Activated T-helper 17 cell treated with anti-CD3 and anti-CD28 coated beads, Interleukin-2, amount 50 U/mL, for 72 hours (primary cell): Measurements from ENCODE around the gene NOXA1. TPM values are rescaled to one million over a fixed set of nuclear protein-coding genes. Genes with fewer than 3 reads are reported as not detected.

Experiments
- ATAC-seq: fragments of 150-1000 bp; cut with Tn5 transposase; replicated peaks from 2 replicates; pipeline ENCODE4 v1.10.0; 2021; ENCODE audit warnings: mild to moderate bottlenecking, moderate library complexity
- H3K27ac Mint-ChIP-seq: one replicate; pipeline ENCODE4 v1.8.0; 2022; ENCODE audit warnings: mixed read lengths
- H3K27me3 Mint-ChIP-seq: one replicate; pipeline ENCODE4 v1.8.0; 2022; ENCODE audit warnings: mixed read lengths
- H3K36me3 Mint-ChIP-seq: one replicate; pipeline ENCODE4 v1.8.0; 2022; ENCODE audit warnings: low read depth, mild to moderate bottlenecking, mixed read lengths
- H3K4me1 Mint-ChIP-seq: one replicate; pipeline ENCODE4 v1.8.0; 2022; ENCODE audit warnings: mixed read lengths
- H3K4me3 Mint-ChIP-seq: one replicate; pipeline ENCODE4 v1.8.0; 2022; ENCODE audit warnings: mild to moderate bottlenecking, mixed read lengths
- H3K9me3 Mint-ChIP-seq: one replicate; pipeline ENCODE4 v1.8.0; 2022; ENCODE audit warnings: mixed read lengths
- total RNA-seq, 2 donors: library from RNA; stranded (reverse); gene quantifications; one replicate each; pipeline ENCODE4 v1.2.3, GENCODE V29; 2022

The NOXA1 gene
- total RNA-seq, 2 donors from 2014 or later = 0.39 to 0.58 TPM

- peak overlapping the region; percentile 49 for H3K4me3 Mint-ChIP-seq
- no peaks in the 10 kb centered on the region for H3K4me1 Mint-ChIP-seq
- H3K27ac Mint-ChIP-seq = no peak overlapping the region
- peak; percentile 46 for ATAC-seq
- no peaks in the 10 kb centered on the region for H3K9me3 Mint-ChIP-seq
- no peaks in the 10 kb centered on the region for H3K36me3 Mint-ChIP-seq
- H3K27me3 Mint-ChIP-seq = no peaks in the 10 kb centered on the region
These were observed 510 bp downstream of the NOXA1 start for GRCh38 chr9:137423514-137424291.

GRCh38 chr9:137426018-137426681 is 3.0 kb downstream of the NOXA1 start:
- H3K27ac Mint-ChIP-seq = no peak overlapping the region
- no peaks in the 10 kb centered on the region for H3K27me3 Mint-ChIP-seq
- no peak overlapping the region for H3K4me3 Mint-ChIP-seq
- no peaks in the 10 kb centered on the region for H3K4me1 Mint-ChIP-seq
- ATAC-seq = no peak
- H3K36me3 Mint-ChIP-seq = no peaks in the 10 kb centered on the region
- H3K9me3 Mint-ChIP-seq = no peaks in the 10 kb centered on the region

- H3K27me3 Mint-ChIP-seq = no peaks in the 10 kb centered on the region
- no peak overlapping the region for H3K27ac Mint-ChIP-seq
- no peak for ATAC-seq
- H3K4me3 Mint-ChIP-seq = no peak overlapping the region
- H3K4me1 Mint-ChIP-seq = no peaks in the 10 kb centered on the region
- no peaks in the 10 kb centered on the region for H3K36me3 Mint-ChIP-seq
- no peaks in the 10 kb centered on the region for H3K9me3 Mint-ChIP-seq
These were observed 4.5 kb downstream of the NOXA1 start for GRCh38 chr9:137427454-137428310.

GRCh38 chr9:137428311-137428630 is 5.1 kb downstream of the NOXA1 start:
- H3K27ac Mint-ChIP-seq = no peak overlapping the region
- no peaks in the 10 kb centered on the region for H3K9me3 Mint-ChIP-seq
- H3K36me3 Mint-ChIP-seq = no peaks in the 10 kb centered on the region
- ATAC-seq = no peak
- H3K4me1 Mint-ChIP-seq = no peaks in the 10 kb centered on the region
- no peak overlapping the region for H3K4me3 Mint-ChIP-seq
- no peaks in the 10 kb centered on the region for H3K27me3 Mint-ChIP-seq

- no peak for ATAC-seq
- Mint-ChIP-seq H3K27ac (no peak overlapping the region), H3K9me3 (no peaks in the 10 kb centered on the region), H3K4me3 (no peak overlapping the region), H3K27me3 (no peaks in the 10 kb centered on the region), H3K4me1 (no peaks in the 10 kb centered on the region), H3K36me3 (no peaks in the 10 kb centered on the region)
These were observed 5.8 kb downstream of the NOXA1 start for GRCh38 chr9:137428841-137429545.

GRCh38 chr9:137429546-137429890 is 6.3 kb downstream of the NOXA1 start:
- H3K27me3 Mint-ChIP-seq = no peaks in the 10 kb centered on the region
- no peak overlapping the region for H3K4me3 Mint-ChIP-seq
- H3K9me3 Mint-ChIP-seq = no peaks in the 10 kb centered on the region
- H3K4me1 Mint-ChIP-seq = no peaks in the 10 kb centered on the region
- no peak overlapping the region for H3K27ac Mint-ChIP-seq
- ATAC-seq = no peak
- H3K36me3 Mint-ChIP-seq = no peaks in the 10 kb centered on the region

- H3K27me3 Mint-ChIP-seq = no peaks in the 10 kb centered on the region
- no peak for ATAC-seq
These were observed 7.0 kb downstream of the NOXA1 start for GRCh38 chr9:137429974-137430722.

GRCh38 chr9:137430723-137431415 is 7.7 kb downstream of the NOXA1 start:
- no peaks in the 10 kb centered on the region for H3K36me3 Mint-ChIP-seq
- H3K27me3 Mint-ChIP-seq = no peaks in the 10 kb centered on the region
- H3K4me3 Mint-ChIP-seq = no peak overlapping the region
- no peaks in the 10 kb centered on the region for H3K4me1 Mint-ChIP-seq
- no peak overlapping the region for H3K27ac Mint-ChIP-seq
- ATAC-seq = no peak
- no peaks in the 10 kb centered on the region for H3K9me3 Mint-ChIP-seq

More at GRCh38 chr9:137429974-137430722, 7.0 kb downstream of the NOXA1 start:
- Mint-ChIP-seq H3K9me3 (no peaks in the 10 kb centered on the region), H3K4me1 (no peaks in the 10 kb centered on the region), H3K27ac (no peak overlapping the region), H3K36me3 (no peaks in the 10 kb centered on the region), H3K4me3 (no peak overlapping the region)

- no peaks in the 10 kb centered on the region for H3K27me3 Mint-ChIP-seq
These were observed 8.3 kb downstream of the NOXA1 start for GRCh38 chr9:137431416-137431931.

GRCh38 chr9:137432687-137433348 is 9.6 kb downstream of the NOXA1 start:
- H3K9me3 Mint-ChIP-seq = no peaks in the 10 kb centered on the region
- no peak for ATAC-seq
- no peaks in the 10 kb centered on the region for H3K36me3 Mint-ChIP-seq
- no peaks in the 10 kb centered on the region for H3K4me1 Mint-ChIP-seq
- no peak overlapping the region for H3K27ac Mint-ChIP-seq
- no peak overlapping the region for H3K4me3 Mint-ChIP-seq
- no peaks in the 10 kb centered on the region for H3K27me3 Mint-ChIP-seq

More at GRCh38 chr9:137431416-137431931, 8.3 kb downstream of the NOXA1 start:
- H3K36me3 Mint-ChIP-seq = no peaks in the 10 kb centered on the region
- H3K9me3 Mint-ChIP-seq = no peaks in the 10 kb centered on the region
- no peaks in the 10 kb centered on the region for H3K4me1 Mint-ChIP-seq
- no peak for ATAC-seq
- H3K4me3 Mint-ChIP-seq = no peak overlapping the region
- H3K27ac Mint-ChIP-seq = no peak overlapping the region

- Mint-ChIP-seq H3K27me3 (no peaks in the 10 kb centered on the region), H3K36me3 (no peaks in the 10 kb centered on the region), H3K9me3 (no peaks in the 10 kb centered on the region), H3K4me3 (no peak overlapping the region), H3K4me1 (no peaks in the 10 kb centered on the region), H3K27ac (no peak overlapping the region)
- ATAC-seq = no peak
These were observed 10.2 kb downstream of the NOXA1 start for GRCh38 chr9:137433349-137433915.

- Mint-ChIP-seq H3K36me3 (no peaks in the 10 kb centered on the region), H3K27ac (no peak overlapping the region), H3K4me3 (no peak overlapping the region), H3K9me3 (no peaks in the 10 kb centered on the region), H3K27me3 (no peaks in the 10 kb centered on the region), H3K4me1 (no peaks in the 10 kb centered on the region)
- no peak for ATAC-seq
These were observed 10.8 kb downstream of the NOXA1 start for GRCh38 chr9:137433916-137434431.
